ENCODE measurements around the gene DDOST. TPM values are rescaled to one million over a fixed set of nuclear protein-coding genes. Genes with fewer than 3 reads are reported as not detected.

DDOST gene
- 196 to 212 TPM (median 208 TPM) in 5 replicates for total RNA-seq (2022; extraction: Qiagen RNA extraction)

GRCh38 chr1:20661207-20662109 is at the start of gene DDOST:
Gene DDOST, minus strand, starts transcription at chr1:20661369. Its CDS starts 19 bp downstream, at chr1:20661350.

GRCh38 chr1:20633190-20634064 is 27.7 kb downstream of the DDOST start, which contains the start of gene PINK1:
Gene PINK1, plus strand, starts transcription at chr1:20633458. Its CDS starts 91 bp downstream, at chr1:20633549.

Other genes with a start within 250 kb of the DDOST start
- 47.5 to 62.6 TPM (median 61.1 TPM) in 5 replicates for gene CAMK2N1, start 175.2 kb downstream of the DDOST start, total RNA-seq (2022; extraction: Qiagen RNA extraction)
- 43.3 to 47.2 TPM (median 46.4 TPM) in 5 replicates for gene MUL1, start 153.2 kb downstream of the DDOST start, total RNA-seq (2022; extraction: Qiagen RNA extraction)
- 3.3 to 4.8 TPM (median 4.2 TPM) in 5 replicates for gene FAM43B, start 108.8 kb downstream of the DDOST start, total RNA-seq (2022; extraction: Qiagen RNA extraction)
- 31.6 to 40.9 TPM (median 33.4 TPM) in 5 replicates for gene CDA, start 72.3 kb downstream of the DDOST start, total RNA-seq (2022; extraction: Qiagen RNA extraction)
- gene PINK1, start 27.9 kb downstream of the DDOST start, total RNA-seq (2022; extraction: Qiagen RNA extraction): 28.3 to 36.8 TPM (median 30.5 TPM) in 5 replicates
- 1.3 to 2.8 TPM (median 2.3 TPM) in 5 replicates for gene KIF17, start 56.6 kb upstream of the DDOST start, total RNA-seq (2022; extraction: Qiagen RNA extraction)
- 12.1 to 17.9 TPM (median 15.3 TPM) in 5 replicates for gene SH2D5, start 71.3 kb upstream of the DDOST start, total RNA-seq (2022; extraction: Qiagen RNA extraction)
- 100 to 166 TPM (median 118 TPM) in 5 replicates for gene HP1BP3, start 125.9 kb upstream of the DDOST start, total RNA-seq (2022; extraction: Qiagen RNA extraction)

Measured in A549 treated with Hydrocortisone at 1 μM for 4 hours (cell line).